ENCODE data around the gene GLCE.

DNA sequence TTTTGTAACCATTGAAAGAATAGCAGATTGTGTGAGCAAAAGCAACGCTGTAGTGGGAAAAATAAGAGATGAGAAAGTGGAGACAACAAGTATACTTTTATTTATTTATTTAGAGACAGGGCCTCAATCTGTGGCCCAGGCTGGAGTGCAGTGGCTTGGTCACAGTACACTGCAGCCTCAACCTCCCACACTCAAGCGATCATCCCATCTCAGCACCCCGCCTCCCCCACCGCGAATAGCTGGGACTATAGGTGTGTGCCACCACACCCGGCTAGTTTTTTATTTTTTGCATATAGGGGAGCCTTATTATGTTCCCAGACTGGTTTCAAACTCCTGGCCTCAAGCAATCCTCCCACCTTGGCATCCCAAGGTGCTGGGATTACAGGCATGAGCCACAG lies 1.6 kb upstream of the GLCE start:
- TF ChIP-seq, protein P1, sequence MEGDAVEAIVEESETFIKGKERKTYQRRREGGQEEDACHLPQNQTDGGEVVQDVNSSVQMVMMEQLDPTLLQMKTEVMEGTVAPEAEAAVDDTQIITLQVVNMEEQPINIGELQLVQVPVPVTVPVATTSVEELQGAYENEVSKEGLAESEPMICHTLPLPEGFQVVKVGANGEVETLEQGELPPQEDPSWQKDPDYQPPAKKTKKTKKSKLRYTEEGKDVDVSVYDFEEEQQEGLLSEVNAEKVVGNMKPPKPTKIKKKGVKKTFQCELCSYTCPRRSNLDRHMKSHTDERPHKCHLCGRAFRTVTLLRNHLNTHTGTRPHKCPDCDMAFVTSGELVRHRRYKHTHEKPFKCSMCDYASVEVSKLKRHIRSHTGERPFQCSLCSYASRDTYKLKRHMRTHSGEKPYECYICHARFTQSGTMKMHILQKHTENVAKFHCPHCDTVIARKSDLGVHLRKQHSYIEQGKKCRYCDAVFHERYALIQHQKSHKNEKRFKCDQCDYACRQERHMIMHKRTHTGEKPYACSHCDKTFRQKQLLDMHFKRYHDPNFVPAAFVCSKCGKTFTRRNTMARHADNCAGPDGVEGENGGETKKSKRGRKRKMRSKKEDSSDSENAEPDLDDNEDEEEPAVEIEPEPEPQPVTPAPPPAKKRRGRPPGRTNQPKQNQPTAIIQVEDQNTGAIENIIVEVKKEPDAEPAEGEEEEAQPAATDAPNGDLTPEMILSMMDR (IDR thresholded peaks at IDR 0.05) = no peak
- TF ChIP-seq POLR2A (IDR thresholded peaks at IDR 0.05) = no peak
- TF ChIP-seq EP300 (IDR thresholded peaks at IDR 0.05) = no peak
